ENCODE measurements around the gene ADAP2.
"Not testable (repeated sequence)": the region's sequence is repeated elsewhere in the genome, so short reads cannot be mapped to it uniquely, and the experiment has no call there.

The ADAP2 gene

DNA sequence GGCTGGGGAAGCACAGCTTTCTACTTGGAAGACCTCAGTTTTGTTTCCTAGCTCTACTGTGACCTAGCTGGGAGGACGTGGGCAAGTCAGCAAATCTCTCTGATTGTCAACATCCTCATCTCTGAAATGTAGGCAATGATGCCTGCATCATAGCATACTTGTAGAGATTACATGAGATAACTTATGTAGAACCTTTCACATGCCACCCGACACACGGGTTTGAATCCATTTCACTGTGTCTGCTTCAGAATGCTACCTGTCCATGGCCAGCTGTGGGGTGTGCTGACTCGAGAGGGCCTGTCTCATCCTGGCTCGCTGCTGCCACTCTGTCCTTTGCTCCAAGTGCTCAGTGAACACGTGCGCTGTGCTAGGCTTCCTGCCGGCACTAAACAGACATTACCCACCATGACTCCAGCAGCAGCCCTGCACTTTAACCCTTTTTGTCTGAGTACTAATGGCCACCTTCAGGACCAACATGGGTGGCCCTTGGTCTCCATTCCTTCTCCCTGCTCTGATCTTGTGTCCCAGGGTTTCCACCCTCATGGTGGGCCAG is 7.4 kb downstream of the ADAP2 start:
- in situ Hi-C loops (cut with HindIII; ENCODE audit: low sequenced_read_pairs), result no loop called here

DNA sequence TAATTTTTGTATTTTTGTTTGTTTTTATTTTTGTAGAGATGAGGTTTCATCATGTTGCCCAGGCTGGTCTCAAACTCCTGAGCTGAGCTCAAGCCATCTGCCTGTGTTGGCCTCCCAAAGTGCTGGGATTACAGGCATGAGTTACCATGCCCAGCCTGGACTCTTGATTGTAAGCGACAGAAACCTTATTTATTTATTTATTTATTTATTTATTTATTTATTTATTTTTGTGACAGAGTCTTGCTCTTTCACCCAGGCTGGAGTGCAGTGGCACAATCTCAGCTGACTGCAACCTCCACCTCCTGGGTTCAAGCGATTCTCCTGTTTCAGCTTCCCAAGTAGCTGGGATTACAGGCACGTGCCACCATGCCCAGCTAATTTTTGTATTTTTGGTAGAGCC is 8.1 kb downstream of the ADAP2 start:
- in situ Hi-C loops (cut with HindIII; ENCODE audit: low sequenced_read_pairs), result not testable (repeated sequence)

DNA sequence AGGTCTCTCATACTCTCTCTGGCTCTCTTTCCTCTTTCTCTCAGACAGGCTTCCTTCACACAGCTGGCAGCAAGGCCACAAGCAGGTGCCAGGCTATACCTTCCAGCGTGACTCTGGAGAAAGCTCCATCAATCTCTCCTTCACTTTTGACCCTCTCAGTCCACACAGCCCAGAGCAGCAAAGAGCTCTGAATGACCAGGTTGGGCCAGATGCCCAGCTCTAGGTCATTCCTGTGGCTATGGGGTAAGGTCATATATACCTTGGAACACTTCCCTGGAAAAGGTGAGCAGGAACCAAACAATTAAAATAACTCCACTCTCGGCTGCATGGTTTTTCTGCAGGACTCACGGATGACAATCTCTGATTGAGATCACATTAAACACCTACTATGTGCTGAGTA is 8.8 kb downstream of the ADAP2 start:
- in situ Hi-C loops (cut with HindIII; ENCODE audit: low sequenced_read_pairs), result no loop called here

DNA sequence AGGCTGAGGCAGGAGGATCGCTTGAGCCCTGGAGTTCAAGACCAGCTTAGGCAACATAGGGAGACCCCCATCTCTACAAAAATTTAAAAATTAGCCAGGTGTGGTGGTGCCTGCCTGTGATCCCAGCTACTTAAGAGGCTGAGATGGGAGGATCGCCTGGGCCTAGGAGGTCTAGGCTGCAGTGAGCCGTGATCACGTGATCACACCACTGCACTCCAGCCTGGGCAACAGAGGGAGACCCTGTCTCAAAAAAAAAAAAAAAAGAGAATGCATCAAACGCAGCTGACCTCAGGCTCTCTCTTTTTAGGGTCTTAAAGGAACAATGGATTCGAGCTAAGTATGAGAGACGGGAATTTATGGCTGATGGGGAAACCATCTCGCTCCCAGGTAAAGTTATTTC is 9.8 kb downstream of the ADAP2 start:
- in situ Hi-C loops (cut with HindIII; ENCODE audit: low sequenced_read_pairs), result not testable (repeated sequence)

GRCh38 chr17:30933966-30934365 is 12.2 kb downstream of the ADAP2 start:
- in situ Hi-C loops (cut with HindIII; ENCODE audit: low sequenced_read_pairs), result no loop called here

DNA sequence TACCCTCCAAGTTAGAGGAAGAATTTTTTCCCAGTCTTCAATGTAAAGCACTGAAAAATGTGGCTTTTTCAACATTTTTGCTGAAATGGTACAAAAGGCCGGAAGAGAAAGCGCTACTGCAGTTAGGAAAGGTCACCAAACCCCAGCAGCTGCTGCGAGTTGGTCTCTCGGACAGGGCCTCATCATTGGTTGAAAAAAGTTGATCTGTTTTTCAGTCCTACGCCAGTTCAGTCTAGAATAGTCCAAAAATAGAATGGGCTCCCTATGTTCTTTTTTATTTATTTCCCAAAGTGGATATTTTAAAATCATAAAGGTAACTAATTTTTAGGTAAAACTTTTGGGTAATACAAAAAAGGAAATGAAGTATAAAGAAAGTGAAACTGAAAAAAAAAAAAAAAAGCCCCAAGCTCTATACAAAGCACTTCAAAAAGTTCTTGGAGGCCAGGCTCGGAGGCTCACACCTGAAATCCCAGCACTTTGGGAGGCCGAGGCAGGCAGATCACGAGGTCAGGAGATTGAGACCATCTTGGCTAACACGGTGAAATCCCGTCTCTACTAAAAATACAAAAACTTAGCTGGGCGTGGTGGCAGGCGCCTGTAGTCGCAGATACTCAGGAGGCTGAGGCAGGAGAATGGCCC is 17.4 kb downstream of the ADAP2 start:
- in situ Hi-C loops (cut with HindIII; ENCODE audit: low sequenced_read_pairs), result no loop called here

DNA sequence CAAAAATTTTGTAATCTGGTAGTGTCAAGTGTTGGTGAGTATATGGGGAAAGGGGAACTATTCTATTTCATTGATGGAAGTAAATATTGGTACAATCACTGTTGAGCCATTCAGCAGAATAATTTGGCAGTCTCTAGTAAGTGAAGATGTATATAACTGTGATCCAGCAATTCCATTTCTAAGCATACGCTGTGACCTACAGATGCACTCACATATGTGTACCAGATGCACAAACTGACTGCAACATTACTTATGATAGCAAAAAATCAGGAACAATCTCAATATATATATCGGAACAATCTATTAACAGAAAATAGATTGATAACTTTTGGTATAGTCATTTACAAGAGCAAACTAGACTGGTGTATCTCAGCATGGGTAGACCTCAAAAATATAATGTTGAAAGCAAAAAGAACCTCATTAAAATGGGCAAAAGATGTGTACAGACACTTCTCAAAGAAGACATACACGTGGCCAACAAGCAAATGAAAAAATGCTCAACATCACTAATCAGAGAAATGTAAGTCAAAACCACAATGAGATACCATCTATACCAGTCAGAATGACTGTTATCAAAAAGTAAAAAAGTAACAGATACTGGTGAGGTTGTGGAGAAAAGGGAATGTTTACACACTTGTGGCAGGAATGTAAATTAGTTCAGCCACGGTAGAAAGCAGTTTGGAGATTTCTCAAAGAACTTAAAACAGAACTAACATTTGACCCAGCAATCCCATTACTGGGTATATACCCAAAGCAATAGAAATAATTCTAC is 20.7 kb downstream of the ADAP2 start:
- in situ Hi-C loops (cut with HindIII; ENCODE audit: low sequenced_read_pairs), result no loop called here

- in situ Hi-C loops (cut with HindIII; ENCODE audit: low sequenced_read_pairs), result no loop called here
Observed at GRCh38 chr17:30947796-30948195, 26.1 kb downstream of the ADAP2 start.

GRCh38 chr17:30950189-30950588 is 28.4 kb downstream of the ADAP2 start:
- in situ Hi-C loops (cut with HindIII; ENCODE audit: low sequenced_read_pairs), result loop anchor here (5.0 kb wide), 3 partner anchors 47 to 222 kb away; no protein-coding TSS in a partner anchor

- in situ Hi-C loops (cut with HindIII; ENCODE audit: low sequenced_read_pairs), result loop anchor here (5.0 kb wide), 3 partner anchors 46 to 221 kb away; no protein-coding TSS in a partner anchor
Observed at GRCh38 chr17:30950669-30951399, 29.1 kb downstream of the ADAP2 start.

DNA sequence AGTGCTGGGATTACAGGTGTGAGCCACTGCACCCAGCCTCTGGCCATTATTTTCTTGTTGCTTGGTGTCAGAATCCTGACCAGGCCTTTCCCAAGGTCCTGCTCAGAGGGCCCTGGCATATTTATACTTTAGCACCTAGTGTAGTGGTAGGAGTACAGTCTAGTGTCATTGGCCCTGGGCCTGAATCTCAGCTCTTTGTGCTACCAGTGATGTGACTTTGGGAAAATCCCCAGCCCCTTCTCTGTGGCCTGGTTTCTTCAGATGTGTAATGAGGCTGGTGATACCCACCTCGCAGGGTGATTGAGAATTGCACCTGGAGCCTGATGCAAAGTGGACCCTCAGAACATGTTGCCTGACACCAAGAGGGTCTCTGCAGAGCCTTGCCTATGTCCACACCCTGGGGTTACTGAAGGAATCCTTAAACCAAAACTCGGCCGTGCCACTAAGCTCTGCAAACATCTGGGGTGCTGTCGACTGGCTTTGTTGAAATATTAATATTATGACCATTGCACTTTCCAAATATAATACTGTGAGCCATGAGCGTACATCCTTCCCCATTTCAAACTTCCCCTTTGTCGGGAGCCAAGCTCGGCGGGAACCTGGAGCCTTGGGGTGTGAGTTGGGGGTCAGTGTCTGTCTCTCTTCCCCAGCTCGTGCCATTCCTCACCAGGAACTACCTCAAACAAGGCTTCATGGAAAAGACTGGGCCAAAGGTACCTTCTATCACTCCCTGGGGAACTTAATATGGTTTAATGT is 31.1 kb downstream of the ADAP2 start:
- in situ Hi-C loops (cut with HindIII; ENCODE audit: low sequenced_read_pairs), result loop anchor here (5.0 kb wide), 3 partner anchors 44 to 219 kb away; no protein-coding TSS in a partner anchor

- in situ Hi-C loops (cut with HindIII; ENCODE audit: low sequenced_read_pairs), result loop anchor here (5.0 kb wide), 3 partner anchors 43 to 218 kb away; no protein-coding TSS in a partner anchor
Observed at GRCh38 chr17:30954046-30954830, 32.5 kb downstream of the ADAP2 start.

GRCh38 chr17:30956764-30957374 is 35.1 kb downstream of the ADAP2 start:
- in situ Hi-C loops (cut with HindIII; ENCODE audit: low sequenced_read_pairs), result no loop called here

DNA sequence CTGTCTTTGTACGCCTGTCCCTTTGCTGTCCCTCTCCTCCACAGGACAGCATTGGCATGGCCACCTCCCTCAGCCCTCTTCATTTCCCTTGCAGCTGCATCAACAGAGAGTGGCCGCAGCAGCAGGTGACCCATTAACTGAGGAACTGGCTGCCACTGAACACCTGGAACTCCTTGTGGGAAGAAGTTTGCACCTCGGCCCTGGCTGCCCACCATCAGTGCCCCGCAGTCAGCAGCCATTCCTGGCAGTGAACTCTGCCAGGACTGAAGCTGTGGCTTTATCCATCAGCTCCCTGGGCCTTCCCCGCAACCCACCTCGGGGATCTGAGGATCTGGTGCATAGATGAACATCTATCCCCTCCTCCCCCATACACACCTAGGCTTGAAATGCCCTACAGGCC is 36.0 kb downstream of the ADAP2 start:
- in situ Hi-C loops (cut with HindIII; ENCODE audit: low sequenced_read_pairs), result no loop called here

- in situ Hi-C loops (cut with HindIII; ENCODE audit: low sequenced_read_pairs), result no loop called here
Observed at GRCh38 chr17:30958187-30958586, 36.4 kb downstream of the ADAP2 start.

GRCh38 chr17:30961209-30962188 is 39.8 kb downstream of the ADAP2 start:
- in situ Hi-C loops (cut with HindIII; ENCODE audit: low sequenced_read_pairs), result no loop called here

DNA sequence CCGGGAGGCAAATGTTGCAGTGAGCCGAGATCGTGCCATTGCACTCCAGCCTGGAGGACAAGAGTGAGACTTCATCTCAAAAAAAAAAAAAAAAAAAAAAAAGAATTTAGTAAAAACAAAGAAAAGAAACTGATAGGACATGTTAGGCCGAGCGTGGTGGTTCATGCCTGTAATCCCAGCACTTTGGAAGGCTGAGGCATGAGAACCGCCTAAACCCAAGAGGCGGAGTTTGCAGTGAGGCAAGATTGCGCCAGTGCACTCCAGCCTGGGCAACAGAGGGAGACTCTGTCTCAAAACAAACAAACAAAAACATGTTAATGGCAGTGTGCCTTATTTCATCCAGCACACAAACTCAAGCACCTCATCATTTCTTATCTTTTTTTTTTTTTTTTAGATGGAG is 42.6 kb downstream of the ADAP2 start:
- in situ Hi-C loops (cut with HindIII; ENCODE audit: low sequenced_read_pairs), result not testable (repeated sequence)

GRCh38 chr17:30964876-30965275 is 43.1 kb downstream of the ADAP2 start:
- in situ Hi-C loops (cut with HindIII; ENCODE audit: low sequenced_read_pairs), result no loop called here
